Neural cell (in vitro differentiated cells): ENCODE results near the gene THBS2. TPM values are rescaled to one million over a fixed set of nuclear protein-coding genes. Genes with fewer than 3 reads are reported as not detected.

Source experiments
- H2AFZ ChIP-seq: fragments of 200-600, 300-800 bp; sonication (generic), shearing (Covaris generic); 2 replicates; pipeline ENCODE4 v1.6.0; 2014; ENCODE audit warnings: low read depth, mild to moderate bottlenecking, antibody characterized with exemption, low read length, moderate library complexity
- H3F3A ChIP-seq: fragments of 200-600 bp; shearing (Covaris generic); 2 replicates; pipeline ENCODE4 v1.6.1; 2016; ENCODE audit warnings: mild to moderate bottlenecking, moderate library complexity, mixed read lengths, antibody characterized with exemption, low read length; ENCODE audit not compliant: insufficient read depth, poor library complexity, severe bottlenecking
- H3K27ac ChIP-seq: fragments of 200-600, 300-800 bp; sonication (generic), shearing (Covaris generic); 2 replicates; pipeline ENCODE4 v1.5.1; 2014; ENCODE audit warnings: mild to moderate bottlenecking, low read length, moderate library complexity
- H3K27me3 ChIP-seq: fragments of 300-800, 200-600 bp; sonication (generic), shearing (Covaris generic); 2 replicates; pipeline ENCODE4 v1.6.0; 2014; ENCODE audit warnings: mild to moderate bottlenecking, low read depth, low read length, moderate library complexity; ENCODE audit not compliant: insufficient read depth
- H3K36me3 ChIP-seq: fragments of 300-800, 200-600 bp; sonication (generic), shearing (Covaris generic); 2 replicates; pipeline ENCODE4 v1.5.1; 2014; ENCODE audit warnings: mild to moderate bottlenecking, antibody characterized with exemption, low read length, moderate library complexity; ENCODE audit not compliant: insufficient read depth
- H3K4me2 ChIP-seq: fragments of 300-800, 200-600 bp; sonication (generic), shearing (Covaris generic); 2 replicates; pipeline ENCODE4 v1.6.0; 2014; ENCODE audit warnings: mild to moderate bottlenecking, low read length
- H3K4me3 ChIP-seq: fragments of 300-800, 200-600 bp; sonication (generic), shearing (Covaris generic); 2 replicates; pipeline ENCODE4 v1.5.1; 2014; ENCODE audit warnings: mild to moderate bottlenecking, low read length, moderate library complexity
- H3K79me2 ChIP-seq: fragments of 200-600 bp; shearing (Covaris generic); replicated peaks from 2 replicates; pipeline ENCODE4 v1.6.0; 2014; ENCODE audit warnings: mild to moderate bottlenecking, low read length, moderate library complexity; ENCODE audit not compliant: insufficient read depth
- H3K9ac ChIP-seq: fragments of 300-800, 200-600 bp; sonication (generic), shearing (Covaris generic); 2 replicates; pipeline ENCODE4 v1.6.1; 2016; ENCODE audit warnings: mild to moderate bottlenecking, low read length, mixed read lengths
- H3K9me2 ChIP-seq: fragments of 200-600 bp; shearing (Covaris generic); 2 replicates; pipeline ENCODE4 v1.6.1; 2016; ENCODE audit warnings: mild to moderate bottlenecking, low read length, mixed read lengths; ENCODE audit not compliant: insufficient read depth
- H3K9me3 ChIP-seq: fragments of 200-600, 300-800 bp; sonication (generic), shearing (Covaris generic); 2 replicates; pipeline ENCODE4 v1.6.1; 2016; ENCODE audit warnings: mild to moderate bottlenecking, mixed run types, low read length, moderate library complexity, mixed read lengths
- H4K20me1 ChIP-seq: fragments of 200-600 bp; shearing (Covaris generic); 2 replicates; pipeline ENCODE4 v1.6.1; 2016; ENCODE audit warnings: mild to moderate bottlenecking, mixed run types; ENCODE audit not compliant: insufficient read depth
- CTCF ChIP-seq: fragments of 450-650 bp; IDR thresholded peaks from 2 replicates; pipeline ENCODE4 v1.5.1; 2014; ENCODE audit warnings: antibody characterized with exemption, mild to moderate bottlenecking, moderate library complexity; ENCODE audit not compliant: poor library complexity, severe bottlenecking
- EP300 ChIP-seq: fragments of 450-650 bp; conservative IDR thresholded peaks from 2 replicates; pipeline ENCODE4 v1.6.1; 2014; ENCODE audit warnings: antibody characterized with exemption, mild to moderate bottlenecking, moderate library complexity; ENCODE audit not compliant: poor library complexity, severe bottlenecking
- EZH2 ChIP-seq: fragments of 200-600, 300-800 bp; shearing (Covaris generic), sonication (generic); IDR thresholded peaks from 2 replicates; pipeline ENCODE4 v1.6.1; 2014; ENCODE audit warnings: antibody characterized with exemption, low read length, borderline replicate concordance, mild to moderate bottlenecking; ENCODE audit not compliant: insufficient read depth, poor library complexity, severe bottlenecking
- MXI1 ChIP-seq: fragments of 450-650 bp; conservative IDR thresholded peaks from 2 replicates; pipeline ENCODE4 v1.6.1; 2014; ENCODE audit warnings: antibody characterized with exemption, mild to moderate bottlenecking; ENCODE audit not compliant: poor library complexity, severe bottlenecking
- POLR2AphosphoS5 ChIP-seq: IDR thresholded peaks from 2 replicates; pipeline ENCODE4 v1.6.1; 2012
- RAD21 ChIP-seq: fragments of 450-650 bp; conservative IDR thresholded peaks from 2 replicates; pipeline ENCODE4 v1.6.1; 2014; ENCODE audit warnings: antibody characterized with exemption, mild to moderate bottlenecking, moderate library complexity
- REST ChIP-seq: IDR thresholded peaks from 2 replicates; pipeline ENCODE4 v1.6.1; 2012; ENCODE audit warnings: borderline replicate concordance
- SMC3 ChIP-seq: fragments of 450-650 bp; conservative IDR thresholded peaks from 2 replicates; pipeline ENCODE4 v1.6.1; 2014; ENCODE audit warnings: antibody characterized with exemption, mild to moderate bottlenecking, moderate library complexity; ENCODE audit not compliant: poor library complexity
- TAF1 ChIP-seq: IDR thresholded peaks from 2 replicates; pipeline ENCODE4 v1.6.1; 2012; ENCODE audit warnings: low read depth
- polyA plus RNA-seq: library from polyadenylated mRNA; depleted of rRNA; stranded (reverse); fragments of >200 nt; gene quantifications from 2 replicates; pipeline ENCODE4 v1.2.3, GENCODE V29; 2014

Gene THBS2
- polyA plus RNA-seq, 1 donor from 2014 or later = 0.88 TPM

- peak overlapping the region; percentile 55 for H3K4me3 ChIP-seq
- no peak overlapping the region for H2AFZ ChIP-seq
- TF ChIP-seq SMC3 (no peak), CTCF (no peak), EP300 (no peak), POLR2AphosphoS5 (no peak), MXI1 (no peak), TAF1 (no peak), RAD21 (no peak), REST (no peak), EZH2 (no peak)
- no peaks in the 10 kb centered on the region for H3F3A ChIP-seq
- no peaks in the 10 kb centered on the region for H3K27me3 ChIP-seq
- no peaks in the 10 kb centered on the region for H3K79me2 ChIP-seq
- no peak overlapping the region for H3K4me2 ChIP-seq
- no peaks in the 10 kb centered on the region for H4K20me1 ChIP-seq
- H3K36me3 ChIP-seq = no peaks in the 10 kb centered on the region
- no peak overlapping the region for H3K9ac ChIP-seq
- H3K9me3 ChIP-seq = no peaks in the 10 kb centered on the region
- H3K9me2 ChIP-seq = no peaks in the 10 kb centered on the region
- no peak overlapping the region for H3K27ac ChIP-seq
These were observed 41.2 kb downstream of the THBS2 start for GRCh38 chr6:169212436-169212835.

GRCh38 chr6:169211881-169212280, 41.8 kb downstream of the THBS2 start:
- Histone ChIP-seq H3K36me3 (no peaks in the 10 kb centered on the region), H3K27me3 (no peaks in the 10 kb centered on the region), H3K4me3 (no peak overlapping the region), H3F3A (no peaks in the 10 kb centered on the region), H4K20me1 (no peaks in the 10 kb centered on the region), H3K27ac (no peak overlapping the region), H3K9me2 (no peaks in the 10 kb centered on the region), H3K4me2 (no peak overlapping the region), H3K9me3 (no peaks in the 10 kb centered on the region), H3K79me2 (no peaks in the 10 kb centered on the region), H2AFZ (no peak overlapping the region), H3K9ac (no peak overlapping the region)
- TF ChIP-seq MXI1 (no peak), REST (no peak), RAD21 (no peak), CTCF (no peak), POLR2AphosphoS5 (no peak), EP300 (no peak), TAF1 (no peak), EZH2 (no peak), SMC3 (no peak)
